NOMO-1 treated with dmso at 0.1 percent for 144 hours (cell line): ENCODE results near the gene MRPL2.
"Not testable (repeated sequence)": the region's sequence is repeated elsewhere in the genome, so short reads cannot be mapped to it uniquely, and the experiment has no call there.

Source experiments
- DNase-seq: peaks from one replicate; lab custom pipeline; 2025; ENCODE audit not compliant: unreplicated experiment; lab: John Stamatoyannopoulos, UW

MRPL2 gene

GRCh38 chr6:43053545-43054205 lies 5.6 kb downstream of the MRPL2 start, which contains the start of gene CUL7:
TSS of gene CUL7 (minus strand) at chr6:43053851. CDS start at chr6:43052788, 1,063 bp downstream.
- DNase-seq, result peak; percentile 91

GRCh38 chr6:43052842-43053544 lies 6.2 kb downstream of the MRPL2 start:
- no peak for DNase-seq

- no peak for DNase-seq
These were observed 6.9 kb downstream of the MRPL2 start for GRCh38 chr6:43052225-43052841.

- DNase-seq, result no peak
These were observed 8.3 kb downstream of the MRPL2 start for GRCh38 chr6:43050981-43051380.

GRCh38 chr6:43047998-43048397 lies 11.2 kb downstream of the MRPL2 start:
- DNase-seq, result no peak

GRCh38 chr6:43045371-43045930 lies 13.8 kb downstream of the MRPL2 start:
- no peak for DNase-seq

- DNase-seq, result no peak
These were observed 15.9 kb downstream of the MRPL2 start for GRCh38 chr6:43043310-43043709.

GRCh38 chr6:43041475-43041874 lies 17.8 kb downstream of the MRPL2 start:
- not testable (repeated sequence) for DNase-seq

GRCh38 chr6:43040542-43041257 lies 18.5 kb downstream of the MRPL2 start:
- no peak for DNase-seq

GRCh38 chr6:43038727-43039126 lies 20.5 kb downstream of the MRPL2 start:
- DNase-seq, result no peak

- no peak for DNase-seq
These were observed 21.5 kb downstream of the MRPL2 start for GRCh38 chr6:43037706-43038105.

- DNase-seq, result no peak
These were observed 22.0 kb downstream of the MRPL2 start for GRCh38 chr6:43037197-43037596.

GRCh38 chr6:43036712-43037111 lies 22.5 kb downstream of the MRPL2 start:
- no peak for DNase-seq

- no peak for DNase-seq
These were observed 23.6 kb downstream of the MRPL2 start for GRCh38 chr6:43035495-43036194.

GRCh38 chr6:43034190-43034525 lies 25.1 kb downstream of the MRPL2 start:
- DNase-seq, result no peak

GRCh38 chr6:43033496-43034189 lies 25.6 kb downstream of the MRPL2 start:
- no peak for DNase-seq

GRCh38 chr6:43032326-43032725 lies 26.9 kb downstream of the MRPL2 start:
- no peak for DNase-seq

- DNase-seq, result no peak
These were observed 30.1 kb downstream of the MRPL2 start for GRCh38 chr6:43029120-43029519.

GRCh38 chr6:43026365-43026764 lies 32.9 kb downstream of the MRPL2 start:
- DNase-seq, result no peak

GRCh38 chr6:43024436-43024835 lies 34.8 kb downstream of the MRPL2 start:
- no peak for DNase-seq
